Activated CD4-positive, alpha-beta T cell treated with anti-CD3 and anti-CD28 coated beads, Interleukin-2, amount 50 U/mL, for 24 hours (primary cell): ENCODE results near the gene PTPRE.

Source experiments
- DNase-seq, 2 donors: peaks; one replicate each; pipeline ENCODE4 v3.0.0-alpha.2; 2020; ENCODE audit warnings: low read depth in 1 of 2, low spot score in 1 of 2

PTPRE gene

GRCh38 chr10:127997271-127997670 is 90.4 kb downstream of the PTPRE start:
- no peak for DNase-seq

- no peak for DNase-seq
Measured at GRCh38 chr10:127997937-127998336, 91.0 kb downstream of the PTPRE start.

GRCh38 chr10:127998501-127999144 is 91.7 kb downstream of the PTPRE start:
- no peak for DNase-seq

- DNase-seq, result no peak
Measured at GRCh38 chr10:127999297-128000129, 92.6 kb downstream of the PTPRE start.

- no peak for DNase-seq
Measured at GRCh38 chr10:128000471-128001362, 93.8 kb downstream of the PTPRE start.

GRCh38 chr10:128001363-128001745 is 94.5 kb downstream of the PTPRE start:
- no peak for DNase-seq

GRCh38 chr10:128001849-128002248 is 94.9 kb downstream of the PTPRE start:
- DNase-seq, result no peak

- DNase-seq, result no peak
Measured at GRCh38 chr10:128003521-128003920, 96.6 kb downstream of the PTPRE start.

GRCh38 chr10:128005858-128006257 is 99.0 kb downstream of the PTPRE start:
- DNase-seq, result no peak

GRCh38 chr10:128007056-128007455 is 100.2 kb downstream of the PTPRE start:
- no peak for DNase-seq

GRCh38 chr10:128007971-128008370 is 101.1 kb downstream of the PTPRE start:
- no peak for DNase-seq

- DNase-seq, result no peak
Measured at GRCh38 chr10:128008521-128009250, 101.8 kb downstream of the PTPRE start.

- DNase-seq, result no peak
Measured at GRCh38 chr10:128009372-128010126, 102.6 kb downstream of the PTPRE start.

GRCh38 chr10:128011059-128011979 is 104.4 kb downstream of the PTPRE start:
- DNase-seq, result peak; percentile 86 to 91

- no peak for DNase-seq
Measured at GRCh38 chr10:128013626-128014025, 106.7 kb downstream of the PTPRE start.

GRCh38 chr10:128014236-128014635 is 107.3 kb downstream of the PTPRE start:
- no peak for DNase-seq

- no peak for DNase-seq
Measured at GRCh38 chr10:128016423-128017060, 109.6 kb downstream of the PTPRE start.

- no peak for DNase-seq
Measured at GRCh38 chr10:128017822-128018221, 110.9 kb downstream of the PTPRE start.

- DNase-seq, result no peak
Measured at GRCh38 chr10:128018236-128018635, 111.3 kb downstream of the PTPRE start.
